ENCODE measurements around the gene EFHC2. TPM values are rescaled to one million over a fixed set of nuclear protein-coding genes. Genes with fewer than 3 reads are reported as not detected.
"Not testable (repeated sequence)": the region's sequence is repeated elsewhere in the genome, so short reads cannot be mapped to it uniquely, and the experiment has no call there.

The EFHC2 gene
- polyA plus RNA-seq, 1 donor from 2014 or later = 0.22 TPM

DNA sequence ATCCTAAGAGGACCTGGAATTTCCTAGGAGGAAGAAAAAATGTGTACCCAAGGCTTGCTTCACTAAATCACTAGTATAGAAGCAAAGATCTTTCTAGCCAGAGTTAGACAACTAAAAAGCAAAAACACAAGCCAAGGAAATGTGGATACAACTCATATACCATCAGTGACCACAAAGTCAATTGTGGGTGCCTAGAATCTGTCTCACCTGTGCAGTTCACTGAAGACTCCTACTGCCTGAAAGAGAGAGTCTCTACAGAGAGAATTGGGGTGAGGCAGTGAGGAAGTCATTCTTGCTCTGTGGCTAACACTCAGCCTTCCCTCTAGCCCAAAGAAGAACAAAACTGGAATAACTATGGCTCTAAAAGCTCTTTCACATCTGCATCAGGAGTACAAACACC lies 82.9 kb downstream of the EFHC2 start (continued):
- TF ChIP-seq, protein P1, sequence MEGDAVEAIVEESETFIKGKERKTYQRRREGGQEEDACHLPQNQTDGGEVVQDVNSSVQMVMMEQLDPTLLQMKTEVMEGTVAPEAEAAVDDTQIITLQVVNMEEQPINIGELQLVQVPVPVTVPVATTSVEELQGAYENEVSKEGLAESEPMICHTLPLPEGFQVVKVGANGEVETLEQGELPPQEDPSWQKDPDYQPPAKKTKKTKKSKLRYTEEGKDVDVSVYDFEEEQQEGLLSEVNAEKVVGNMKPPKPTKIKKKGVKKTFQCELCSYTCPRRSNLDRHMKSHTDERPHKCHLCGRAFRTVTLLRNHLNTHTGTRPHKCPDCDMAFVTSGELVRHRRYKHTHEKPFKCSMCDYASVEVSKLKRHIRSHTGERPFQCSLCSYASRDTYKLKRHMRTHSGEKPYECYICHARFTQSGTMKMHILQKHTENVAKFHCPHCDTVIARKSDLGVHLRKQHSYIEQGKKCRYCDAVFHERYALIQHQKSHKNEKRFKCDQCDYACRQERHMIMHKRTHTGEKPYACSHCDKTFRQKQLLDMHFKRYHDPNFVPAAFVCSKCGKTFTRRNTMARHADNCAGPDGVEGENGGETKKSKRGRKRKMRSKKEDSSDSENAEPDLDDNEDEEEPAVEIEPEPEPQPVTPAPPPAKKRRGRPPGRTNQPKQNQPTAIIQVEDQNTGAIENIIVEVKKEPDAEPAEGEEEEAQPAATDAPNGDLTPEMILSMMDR (IDR thresholded peaks at IDR 0.05; ENCODE audit: poor library complexity, severe bottlenecking) = no peak

DNA sequence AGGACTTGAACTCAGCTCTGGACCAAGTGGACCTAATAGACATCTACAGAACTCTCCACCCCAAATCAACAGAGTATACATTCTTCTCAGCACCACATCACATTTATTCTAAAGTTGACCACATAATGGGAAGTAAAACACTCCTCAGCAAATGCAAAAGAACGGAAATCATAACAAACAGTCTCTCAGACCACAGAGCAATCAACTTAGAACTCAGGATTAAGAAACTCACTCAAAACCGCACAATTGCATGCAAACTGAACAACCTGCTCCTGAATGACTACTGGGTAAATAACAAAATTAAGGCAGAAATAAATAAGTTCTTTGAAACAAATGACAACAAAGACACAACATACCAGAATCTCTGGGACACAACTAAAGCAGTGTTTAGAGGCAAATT lies 87.7 kb downstream of the EFHC2 start:
- H2AFZ ChIP-seq (ENCODE audit: low read depth, low read length); H3K27me3 ChIP-seq (ENCODE audit: insufficient read depth, low read depth, low read length); H3K4me3 ChIP-seq (ENCODE audit: low read length); H3F3A ChIP-seq (ENCODE audit: insufficient read depth, low read length, poor library complexity, severe bottlenecking); H3K9me3 ChIP-seq (ENCODE audit: low read length); H3K36me3 ChIP-seq (ENCODE audit: insufficient read depth, low read length); H3K9ac ChIP-seq (ENCODE audit: low read length); H4K20me1 ChIP-seq (ENCODE audit: insufficient read depth); H3K4me2 ChIP-seq (ENCODE audit: low read length); H3K79me2 ChIP-seq (replicated peaks; ENCODE audit: insufficient read depth, low read length); H3K9me2 ChIP-seq (ENCODE audit: insufficient read depth, low read length); H3K27ac ChIP-seq (ENCODE audit: low read length): not testable (repeated sequence)

DNA sequence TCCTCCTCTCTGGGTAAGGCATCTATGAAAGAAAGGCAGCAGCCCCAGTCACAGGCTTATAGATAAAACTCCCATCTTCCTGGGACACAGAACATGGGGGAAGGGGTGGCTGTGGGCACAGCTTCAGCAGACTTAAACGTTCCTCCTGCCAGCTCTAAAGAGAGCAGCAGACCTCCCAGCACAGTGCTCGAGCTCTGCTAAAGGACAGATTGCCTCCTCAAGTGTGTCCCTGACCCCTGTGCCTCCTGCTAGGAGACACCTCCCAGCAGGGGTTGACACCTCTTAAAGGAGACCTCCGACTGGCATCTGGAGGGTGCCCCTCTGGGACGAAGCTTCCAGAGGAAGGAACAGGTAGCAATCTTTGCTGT lies 89.9 kb downstream of the EFHC2 start:
- no peaks in the 10 kb centered on the region for H4K20me1 ChIP-seq (ENCODE audit: insufficient read depth)
- no peak overlapping the region for H3K4me2 ChIP-seq (ENCODE audit: low read length)
- H3K9ac ChIP-seq (ENCODE audit: low read length) = no peak overlapping the region
- H3K27me3 ChIP-seq (ENCODE audit: insufficient read depth, low read depth, low read length) = no peaks in the 10 kb centered on the region
- no peaks in the 10 kb centered on the region for H3K9me2 ChIP-seq (ENCODE audit: insufficient read depth, low read length)
- H3K36me3 ChIP-seq (ENCODE audit: insufficient read depth, low read length) = no peaks in the 10 kb centered on the region
- H3K27ac ChIP-seq (ENCODE audit: low read length) = no peak overlapping the region
- H3K9me3 ChIP-seq (ENCODE audit: low read length) = no peaks in the 10 kb centered on the region
- H2AFZ ChIP-seq (ENCODE audit: low read depth, low read length) = no peak overlapping the region
- no peaks in the 10 kb centered on the region for H3K79me2 ChIP-seq (replicated peaks; ENCODE audit: insufficient read depth, low read length)
- TF ChIP-seq EP300 (conservative IDR thresholded peaks at IDR 0.05; ENCODE audit: poor library complexity, severe bottlenecking) (no peak), EZH2 (IDR thresholded peaks at IDR 0.05; ENCODE audit: borderline replicate concordance, insufficient read depth, low read length, poor library complexity, severe bottlenecking) (no peak), TAF1 (IDR thresholded peaks at IDR 0.05; ENCODE audit: low read depth) (no peak)
- H3K4me3 ChIP-seq (ENCODE audit: low read length) = no peak overlapping the region
- no peaks in the 10 kb centered on the region for H3F3A ChIP-seq (ENCODE audit: insufficient read depth, low read length, poor library complexity, severe bottlenecking)

DNA sequence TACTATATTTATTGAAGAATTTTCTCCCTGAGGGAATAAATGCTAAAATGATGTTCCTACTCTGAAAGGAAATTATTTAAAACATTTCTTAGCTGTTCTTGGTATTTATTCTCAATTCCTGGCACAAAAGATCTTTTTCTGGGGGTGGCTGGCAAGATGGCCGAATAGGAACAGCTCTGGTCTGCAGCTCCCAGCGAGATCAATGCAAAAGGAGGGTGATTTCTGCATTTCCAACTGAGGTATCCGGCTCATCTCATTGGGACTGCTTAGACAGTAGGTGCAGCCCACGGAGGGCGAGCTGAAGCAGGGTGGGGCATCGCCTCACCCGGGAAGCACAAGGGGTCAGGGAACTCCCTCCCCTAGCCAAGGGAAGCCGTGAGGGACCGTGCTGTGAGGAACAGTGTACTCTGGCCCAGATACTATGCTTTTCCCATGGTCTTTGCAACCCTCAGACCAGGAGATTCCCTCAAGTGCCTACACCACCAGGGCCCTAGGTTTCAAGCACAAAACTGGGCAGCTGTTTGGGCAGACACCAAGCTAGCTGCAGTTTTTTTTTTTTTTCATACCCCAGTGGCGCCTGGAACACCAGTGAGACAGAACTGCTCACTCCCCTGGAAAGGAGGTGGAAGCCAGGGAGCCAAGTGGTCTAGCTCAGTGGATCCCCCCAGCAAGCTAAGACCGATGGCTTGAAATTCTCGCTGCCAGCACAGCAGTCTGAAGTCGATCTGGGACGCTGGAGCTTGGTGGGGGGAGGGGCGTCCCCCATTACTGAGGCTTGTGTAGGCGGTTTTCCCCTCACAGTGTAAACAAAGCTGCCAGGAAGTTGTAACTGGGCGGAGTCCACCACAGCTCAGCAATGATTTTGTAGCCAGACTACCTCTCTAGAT lies 90.5 kb downstream of the EFHC2 start:
- H4K20me1 ChIP-seq (ENCODE audit: insufficient read depth); H3K9me3 ChIP-seq (ENCODE audit: low read length); H3K79me2 ChIP-seq (replicated peaks; ENCODE audit: insufficient read depth, low read length); H3K4me3 ChIP-seq (ENCODE audit: low read length); H3K4me2 ChIP-seq (ENCODE audit: low read length); H2AFZ ChIP-seq (ENCODE audit: low read depth, low read length); H3K9ac ChIP-seq (ENCODE audit: low read length); H3K27ac ChIP-seq (ENCODE audit: low read length); H3K9me2 ChIP-seq (ENCODE audit: insufficient read depth, low read length); H3F3A ChIP-seq (ENCODE audit: insufficient read depth, low read length, poor library complexity, severe bottlenecking); H3K36me3 ChIP-seq (ENCODE audit: insufficient read depth, low read length); H3K27me3 ChIP-seq (ENCODE audit: insufficient read depth, low read depth, low read length): not testable (repeated sequence)

DNA sequence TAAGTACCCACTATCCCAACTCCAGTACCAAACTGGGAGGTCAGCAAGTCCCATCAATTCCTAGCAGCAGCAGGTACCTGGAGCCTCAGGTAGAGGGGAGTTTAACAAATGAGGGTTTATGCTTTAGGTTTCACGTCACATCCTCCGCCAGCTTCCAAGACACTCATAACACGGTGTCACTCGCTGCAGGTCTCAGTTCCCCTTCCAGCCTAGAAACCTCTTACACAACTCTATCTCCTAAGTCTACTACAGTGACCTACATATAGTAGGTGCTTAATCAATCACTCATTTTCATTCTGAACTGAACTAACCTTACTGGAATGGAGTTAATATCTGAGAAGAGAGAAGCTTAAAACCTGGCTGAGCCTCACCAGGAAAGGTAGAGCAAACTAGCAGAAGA lies 96.0 kb downstream of the EFHC2 start:
- Histone ChIP-seq H3K27ac (ENCODE audit: low read length) (no peak overlapping the region), H3F3A (ENCODE audit: insufficient read depth, low read length, poor library complexity, severe bottlenecking) (no peaks in the 10 kb centered on the region), H2AFZ (ENCODE audit: low read depth, low read length) (no peak overlapping the region), H3K9ac (ENCODE audit: low read length) (no peak overlapping the region), H3K4me2 (ENCODE audit: low read length) (no peak overlapping the region), H3K9me2 (ENCODE audit: insufficient read depth, low read length) (no peaks in the 10 kb centered on the region), H3K27me3 (ENCODE audit: insufficient read depth, low read depth, low read length) (no peaks in the 10 kb centered on the region), H3K79me2 (replicated peaks; ENCODE audit: insufficient read depth, low read length) (no peaks in the 10 kb centered on the region), H4K20me1 (ENCODE audit: insufficient read depth) (no peaks in the 10 kb centered on the region), H3K4me3 (ENCODE audit: low read length) (no peak overlapping the region), H3K36me3 (ENCODE audit: insufficient read depth, low read length) (no peaks in the 10 kb centered on the region), H3K9me3 (ENCODE audit: low read length) (no peaks in the 10 kb centered on the region)
- no peak for TF ChIP-seq RAD21 (conservative IDR thresholded peaks at IDR 0.05)
